Activated CD4-positive, CD25-positive, alpha-beta regulatory T cell treated with anti-CD3 and anti-CD28 coated beads, Interleukin-2, amount 50 U/mL, for 24 hours (primary cell): ENCODE measurements around the gene CHST8.
A peak's percentile ranks its signal among the peaks of the same experiment; 100 is the strongest.

Experiments used
- ATAC-seq, 2 donors: fragments of 150-1000 bp; cut with Tn5 transposase; one replicate each; pipeline ENCODE4 v1.10.0; 2021; ENCODE audit warnings: mild to moderate bottlenecking in 1 of 2, moderate library complexity in 1 of 2

The CHST8 gene

GRCh38 chr19:33773704-33774624, 152.2 kb downstream of the CHST8 start:
- no peak for ATAC-seq

- ATAC-seq = no peak
Observed at GRCh38 chr19:33774751-33775150, 153.0 kb downstream of the CHST8 start.

- ATAC-seq = no peak
Observed at GRCh38 chr19:33775731-33776487, 154.2 kb downstream of the CHST8 start.

GRCh38 chr19:33777351-33777750, 155.6 kb downstream of the CHST8 start:
- no peak for ATAC-seq

GRCh38 chr19:33777753-33778088, 156.0 kb downstream of the CHST8 start:
- ATAC-seq = no peak

GRCh38 chr19:33778089-33778791, 156.5 kb downstream of the CHST8 start:
- ATAC-seq = peak; percentile 85 to 89

- ATAC-seq = no peak
Observed at GRCh38 chr19:33779849-33780248, 158.1 kb downstream of the CHST8 start.

- no peak for ATAC-seq
Observed at GRCh38 chr19:33780251-33780650, 158.5 kb downstream of the CHST8 start.

- ATAC-seq = no peak
Observed at GRCh38 chr19:33780746-33781145, 159.0 kb downstream of the CHST8 start.

GRCh38 chr19:33781415-33781935, 159.7 kb downstream of the CHST8 start:
- no peak for ATAC-seq

- no peak for ATAC-seq
Observed at GRCh38 chr19:33781996-33782395, 160.2 kb downstream of the CHST8 start.

GRCh38 chr19:33784432-33784831, 162.7 kb downstream of the CHST8 start:
- ATAC-seq = no peak

- ATAC-seq = no peak
Observed at GRCh38 chr19:33785795-33786194, 164.0 kb downstream of the CHST8 start.

- no peak for ATAC-seq
Observed at GRCh38 chr19:33788676-33789075, 166.9 kb downstream of the CHST8 start.

- no peak for ATAC-seq
Observed at GRCh38 chr19:33789344-33789743, 167.6 kb downstream of the CHST8 start.

- no peak for ATAC-seq
Observed at GRCh38 chr19:33794683-33795369, 173.1 kb downstream of the CHST8 start.

GRCh38 chr19:33795370-33796163, 173.8 kb downstream of the CHST8 start:
- peak; percentile 52 to 57 for ATAC-seq

- ATAC-seq = peak; percentile 9 to 21
Observed at GRCh38 chr19:33796164-33796875, 174.6 kb downstream of the CHST8 start, which contains the start of gene KCTD15. Gene KCTD15 (plus strand): TSS chr19:33796870. CDS start chr19:33800455, 3,585 bp downstream.

- no peak for ATAC-seq
Observed at GRCh38 chr19:33797802-33798671, 176.3 kb downstream of the CHST8 start.

- ATAC-seq = no peak
Observed at GRCh38 chr19:33798681-33799111, 176.9 kb downstream of the CHST8 start.
